HG03108 (cell line): ENCODE data around the gene SLC30A1.
"Not testable (repeated sequence)": the region's sequence is repeated elsewhere in the genome, so short reads cannot be mapped to it uniquely, and the experiment has no call there.

Experiments used
- ATAC-seq: cut with Tn5 transposase; IDR thresholded peaks from one replicate; pipeline ENCODE4 v1.9.1; 2021; ENCODE audit warnings: moderate library complexity; ENCODE audit not compliant: unreplicated experiment

The SLC30A1 gene

DNA sequence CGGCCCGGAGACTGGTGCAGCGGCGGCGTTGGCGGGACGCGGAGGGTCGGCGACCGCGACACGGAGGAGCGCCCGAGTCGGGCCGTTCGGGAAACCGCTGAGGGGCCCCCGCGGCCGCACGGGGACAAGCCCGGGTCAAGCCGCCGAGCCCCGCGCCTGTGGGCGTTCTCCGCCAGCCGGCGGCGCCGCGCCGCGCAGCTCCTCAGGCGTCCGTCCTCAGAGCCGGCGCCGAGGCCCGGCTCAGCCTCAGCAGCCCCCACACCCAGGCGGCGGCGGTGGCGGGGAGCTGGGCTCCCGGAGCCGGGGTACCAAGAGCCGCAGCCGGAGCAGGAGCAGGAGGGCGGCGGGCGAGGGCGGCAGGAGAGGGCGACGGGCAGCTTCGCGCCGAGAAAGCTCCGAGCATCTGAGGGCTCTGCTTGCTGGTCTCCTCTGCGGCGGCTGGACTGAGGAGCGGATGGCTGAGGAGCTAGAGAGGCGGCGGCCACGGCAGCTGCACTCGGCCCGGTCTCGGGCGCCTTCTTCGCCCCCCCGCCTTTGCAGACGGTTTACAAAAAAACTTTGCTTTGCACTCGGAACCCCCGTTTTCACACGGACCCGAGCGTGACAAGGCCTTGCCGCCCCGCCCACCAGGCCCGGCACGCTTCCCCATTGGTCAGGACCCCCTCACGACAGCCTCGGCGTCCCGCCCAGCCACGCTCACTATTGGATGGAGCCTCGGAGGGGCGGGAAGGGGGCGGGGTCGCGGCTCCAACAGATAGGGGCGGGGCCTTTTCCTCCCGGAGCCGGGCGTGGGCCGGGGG is at the start of gene SLC30A1:
TSS of gene SLC30A1 (minus strand) at position 522 of the 800 bp plus-strand sequence. CDS start 549 bp downstream, outside the sequence.
- ATAC-seq, result peak; percentile 83

GRCh38 chr1:211628417-211628816 is 49.5 kb upstream of the SLC30A1 start:
- ATAC-seq, result no peak

- ATAC-seq, result no peak
These were observed 48.3 kb upstream of the SLC30A1 start for GRCh38 chr1:211627259-211627658.

- ATAC-seq, result not testable (repeated sequence)
These were observed 46.9 kb upstream of the SLC30A1 start for GRCh38 chr1:211625866-211626265.

GRCh38 chr1:211625040-211625439 is 46.1 kb upstream of the SLC30A1 start:
- no peak for ATAC-seq

DNA sequence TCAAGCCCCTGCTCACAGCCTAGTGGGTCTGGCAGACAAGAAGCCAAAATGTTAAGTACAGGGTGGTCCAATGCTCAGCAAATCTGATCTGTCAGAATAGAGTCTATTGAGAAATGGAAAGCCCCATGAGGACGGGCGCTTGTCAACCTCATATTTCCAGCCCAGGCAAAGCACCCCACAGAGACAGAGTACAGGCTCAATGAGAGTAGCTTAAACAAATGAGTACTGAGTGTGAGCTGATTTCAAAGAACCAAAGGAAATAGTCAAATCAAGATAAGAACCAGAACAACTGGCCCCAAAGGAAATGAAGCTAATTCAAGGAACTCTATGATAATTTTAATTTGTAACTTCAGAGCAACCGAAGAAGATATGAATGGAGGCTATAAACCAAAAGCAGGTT is 44.6 kb upstream of the SLC30A1 start:
- no peak for ATAC-seq

DNA sequence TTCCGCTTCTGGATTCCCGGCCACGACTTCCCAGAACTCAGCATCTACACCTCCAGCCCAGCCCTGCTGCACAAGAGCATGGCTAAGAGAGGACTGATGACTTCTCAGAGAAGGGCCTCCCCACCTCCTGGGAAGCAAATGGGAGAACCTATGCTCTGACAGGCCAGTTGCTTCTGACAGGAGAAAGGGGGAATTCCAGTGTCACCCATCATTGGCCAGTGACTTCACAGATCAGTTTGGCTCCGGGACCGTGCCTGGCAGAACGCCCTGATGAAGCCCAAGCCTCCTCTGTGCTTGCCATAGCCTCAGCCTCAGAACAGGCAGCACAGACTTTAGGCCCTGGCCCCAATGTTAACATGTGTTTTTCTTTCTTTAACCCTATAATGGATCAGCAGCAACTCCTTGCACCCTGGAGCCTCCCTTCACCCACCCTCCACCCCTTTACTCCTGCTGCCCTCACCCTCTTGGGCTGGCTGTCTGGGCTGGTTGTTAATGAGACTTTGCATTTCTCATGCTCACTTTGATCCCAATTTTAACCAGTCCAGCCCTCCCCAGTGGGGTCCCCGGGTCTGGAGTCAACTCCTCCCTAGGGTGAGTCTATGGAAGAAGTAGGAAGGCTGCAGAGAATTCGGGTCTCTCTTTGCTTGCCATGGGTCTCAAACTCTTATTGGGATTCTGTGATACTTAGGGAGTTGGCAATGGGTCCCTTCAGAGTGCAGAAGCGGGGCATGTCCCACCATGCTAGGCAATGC is 42.7 kb upstream of the SLC30A1 start:
- no peak for ATAC-seq

DNA sequence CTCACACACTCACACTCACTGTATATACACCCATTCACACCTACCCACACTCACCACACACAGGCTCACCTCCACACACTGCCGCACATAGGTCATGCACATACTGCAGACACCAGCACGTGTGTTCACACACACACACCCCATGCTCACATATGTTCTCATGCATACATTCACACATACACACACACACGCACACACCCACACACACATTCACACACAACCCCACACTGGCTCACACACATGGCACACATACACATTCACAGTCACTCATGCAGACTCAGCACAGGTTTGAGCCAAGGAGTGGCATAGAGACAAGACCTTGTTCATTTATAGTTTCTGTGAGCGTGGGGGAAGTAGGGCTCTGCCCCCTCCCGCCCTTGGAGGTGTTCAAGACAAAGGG is 41.1 kb upstream of the SLC30A1 start:
- no peak for ATAC-seq

DNA sequence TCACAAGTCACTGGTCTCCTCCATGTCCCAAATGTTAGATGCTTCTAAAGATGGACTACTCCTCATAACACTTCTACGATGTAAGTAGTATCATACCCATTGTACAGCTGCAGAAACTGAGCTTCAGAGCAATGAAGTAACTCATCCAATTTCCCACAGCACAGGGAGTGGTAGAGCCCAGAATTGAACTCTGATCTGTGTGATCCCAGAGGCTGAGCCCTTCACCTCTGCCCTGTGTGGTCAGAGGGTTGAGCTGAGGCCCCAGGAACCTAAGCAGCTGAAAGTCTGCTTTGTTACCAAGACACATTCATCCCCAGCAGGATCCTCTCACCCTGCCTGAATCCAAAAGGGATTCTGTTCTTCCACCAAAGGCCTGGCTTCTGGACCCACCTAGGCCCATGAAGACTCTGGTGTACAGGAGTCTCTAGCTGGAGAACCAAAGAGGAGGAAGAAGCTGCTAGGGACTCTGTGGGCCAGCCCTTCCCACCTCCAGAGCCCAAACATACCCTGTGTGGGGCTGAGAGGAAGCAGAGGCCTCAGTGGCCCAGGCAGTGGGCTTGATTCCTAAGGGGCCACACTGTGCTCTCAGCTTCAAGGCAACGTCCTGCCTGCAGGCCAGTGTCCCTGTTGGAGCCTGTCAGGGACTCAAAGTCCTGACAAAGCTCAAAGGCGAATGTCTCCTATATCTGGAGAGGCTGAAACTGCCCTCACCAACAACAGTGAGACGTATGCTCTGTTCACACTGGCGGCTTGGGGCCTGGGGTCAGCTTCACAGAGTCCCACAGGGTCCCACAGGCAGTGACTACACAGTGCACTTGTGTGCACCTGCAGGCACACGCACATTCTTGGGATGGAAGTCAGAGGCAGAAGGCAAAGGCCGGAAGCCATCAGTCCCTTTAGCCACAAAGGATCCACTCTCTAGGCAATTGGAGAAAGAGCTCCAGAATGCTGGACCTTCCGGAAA is 40.4 kb upstream of the SLC30A1 start:
- ATAC-seq, result no peak

- ATAC-seq, result no peak
These were observed 38.0 kb upstream of the SLC30A1 start for GRCh38 chr1:211616965-211617297.

DNA sequence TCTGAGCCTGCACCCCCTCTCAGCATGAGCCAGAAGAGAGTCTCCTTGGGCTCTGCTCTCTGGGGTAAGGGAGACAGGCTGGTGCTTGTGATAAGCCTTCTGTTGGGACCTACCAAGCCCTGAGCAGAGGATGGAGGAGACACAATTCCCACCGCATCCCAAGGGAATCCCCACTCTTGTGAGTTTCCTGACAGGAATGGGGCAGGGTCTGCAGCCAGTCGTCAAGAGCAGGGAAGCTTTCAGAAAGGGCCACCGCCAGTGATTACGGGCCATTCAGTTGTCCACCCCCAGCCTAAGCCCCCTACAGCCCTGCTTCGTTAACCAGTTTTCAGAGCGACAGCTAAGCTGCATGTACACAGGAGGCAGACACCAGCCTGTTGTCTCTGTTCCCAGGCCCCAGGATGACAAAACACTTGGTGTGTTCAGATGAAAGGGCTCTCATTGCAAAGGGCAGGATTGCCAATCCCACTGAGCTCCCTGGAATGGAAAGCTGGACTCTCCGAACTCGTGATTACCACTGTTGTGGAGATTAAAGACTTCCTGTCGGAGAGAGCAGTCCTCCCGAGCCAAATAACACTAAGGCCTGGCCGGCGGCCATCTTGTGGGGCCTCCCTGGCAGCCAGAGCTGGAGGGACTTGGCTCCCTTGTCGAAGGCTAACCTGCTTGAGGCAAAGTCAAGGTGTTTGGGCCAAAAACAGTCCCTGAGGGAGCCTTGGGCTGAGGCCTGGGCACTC is 37.4 kb upstream of the SLC30A1 start:
- ATAC-seq, result no peak

DNA sequence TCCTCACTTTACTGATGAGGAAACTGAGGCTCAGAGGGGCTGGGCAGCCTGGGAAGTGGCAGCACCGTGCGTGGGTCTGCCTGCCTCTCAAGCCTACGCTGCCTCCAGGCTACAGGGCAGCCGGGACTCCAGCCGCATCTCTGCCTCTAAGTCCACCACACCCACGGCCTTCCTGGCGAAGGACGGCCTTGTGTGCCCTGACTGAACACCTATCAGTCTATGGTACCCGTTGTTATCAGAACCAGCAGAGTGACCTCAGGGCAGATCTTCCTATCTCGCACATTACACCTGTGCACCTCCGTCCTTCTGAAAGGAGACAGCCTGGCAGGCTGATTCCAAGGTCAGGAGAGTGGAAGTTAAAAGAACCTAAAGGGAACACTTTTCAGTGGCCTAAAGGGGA is 35.7 kb upstream of the SLC30A1 start:
- no peak for ATAC-seq

GRCh38 chr1:211613951-211614350 is 35.0 kb upstream of the SLC30A1 start:
- no peak for ATAC-seq

- ATAC-seq, result no peak
These were observed 34.4 kb upstream of the SLC30A1 start for GRCh38 chr1:211613108-211613947.

GRCh38 chr1:211612786-211613107 is 33.8 kb upstream of the SLC30A1 start:
- no peak for ATAC-seq

- ATAC-seq, result no peak
These were observed 32.9 kb upstream of the SLC30A1 start for GRCh38 chr1:211611818-211612217.

DNA sequence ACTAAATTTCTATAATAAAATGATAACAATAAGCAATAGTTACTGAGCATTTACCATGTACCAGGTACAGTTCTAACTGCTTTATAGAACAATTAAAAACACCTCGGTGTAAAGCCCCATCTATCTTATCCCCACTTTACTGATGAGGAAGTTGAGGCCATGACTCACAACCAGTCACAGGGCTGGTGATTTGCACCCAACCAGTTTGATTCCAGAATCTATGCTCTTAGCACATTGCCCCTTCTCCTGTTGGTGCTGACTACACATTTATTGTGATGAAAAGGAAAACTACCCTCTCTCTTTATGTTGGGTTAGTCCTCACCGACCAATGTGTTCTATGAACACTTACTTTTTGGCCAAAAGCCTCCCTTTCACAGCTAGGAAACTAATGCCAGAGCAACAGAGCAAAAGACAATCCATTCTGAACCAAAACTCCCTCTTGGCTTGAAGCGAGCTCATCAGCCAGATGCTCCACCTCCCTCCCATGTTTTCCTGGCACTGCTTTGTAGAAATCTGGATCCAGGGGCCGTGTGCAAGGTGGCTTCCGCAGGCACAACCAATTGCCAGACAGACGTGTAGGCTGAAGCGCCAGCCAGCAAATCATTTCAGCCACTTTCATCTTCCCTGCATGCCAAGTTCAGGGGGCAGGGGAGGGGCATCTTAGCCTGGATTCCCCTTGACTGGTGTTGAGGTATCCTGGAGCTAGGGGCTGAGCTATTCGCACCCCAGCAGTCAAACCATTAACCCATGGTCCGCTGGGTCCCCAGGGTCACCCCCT is 32.0 kb upstream of the SLC30A1 start:
- no peak for ATAC-seq

DNA sequence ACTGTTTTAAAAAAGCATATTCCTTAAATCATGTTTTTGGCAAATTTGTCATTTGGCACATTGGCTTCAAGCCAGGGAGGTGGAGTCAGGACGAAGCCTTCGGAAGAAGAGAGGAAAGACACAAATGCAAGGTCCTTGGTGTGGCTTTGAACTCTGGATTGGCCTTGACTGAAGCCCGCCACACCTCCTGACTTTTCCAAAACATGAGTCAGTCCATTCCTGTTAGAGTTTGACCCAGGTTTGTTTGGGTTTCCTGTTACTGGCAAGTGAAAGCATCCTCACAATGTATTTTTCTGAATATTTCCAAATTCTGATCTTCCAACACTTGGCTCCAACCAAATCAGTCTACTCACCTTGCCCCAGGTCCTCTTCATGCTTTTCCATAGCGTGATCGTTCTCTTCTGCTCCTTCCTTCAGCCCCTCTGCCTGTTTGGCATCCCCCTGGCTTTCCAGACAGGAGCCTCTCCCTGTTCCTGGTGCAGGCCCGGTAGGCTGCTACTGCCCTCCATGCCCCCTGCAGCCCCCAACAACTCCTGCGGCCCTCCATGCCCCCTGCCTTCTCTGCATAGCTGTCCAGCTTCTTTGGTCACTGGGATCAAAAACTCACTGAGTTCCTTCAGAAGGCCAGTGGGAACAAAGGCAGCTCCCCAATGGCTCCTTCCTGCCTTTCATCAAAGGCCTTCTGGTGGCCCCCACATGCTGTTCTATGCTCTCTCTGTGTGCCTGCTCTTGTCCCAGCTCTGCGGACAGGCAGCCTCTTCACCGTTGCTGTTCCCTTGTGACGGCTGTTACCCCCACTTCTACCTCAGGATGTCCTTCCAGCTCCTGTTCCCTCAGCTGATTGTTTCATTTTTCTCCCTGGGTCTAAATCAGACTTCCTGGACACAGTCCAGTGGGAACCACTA is 30.4 kb upstream of the SLC30A1 start:
- no peak for ATAC-seq
